Esophagus muscularis mucosa (tissue), 4 donors: Measurements from ENCODE around the gene IPP. TPM values are rescaled to one million over a fixed set of nuclear protein-coding genes. Genes with fewer than 3 reads are reported as not detected.
"Not testable (repeated sequence)": the region's sequence is repeated elsewhere in the genome, so short reads cannot be mapped to it uniquely, and the experiment has no call there.

Source experiments
- DNase-seq: peaks from one replicate; pipeline ENCODE4 v3.0.0-alpha.2; 2017; ENCODE audit errors: extremely low spot score
- H3K27ac ChIP-seq, 4 donors: fragments of 200-600 bp; sonication (generic); replicated peaks in 1 of 4; 1 replicate in 3 of 4; 2 replicates in 1 of 4; pipeline ENCODE4 v1.5.1; 2016 to 2019; ENCODE audit warnings: mild to moderate bottlenecking in 1 of 4
- H3K27me3 ChIP-seq, 4 donors: fragments of 200-600 bp; sonication (generic); one replicate each; pipeline versions ENCODE4 v1.5.1 to v1.6.0; 2016 to 2019
- H3K36me3 ChIP-seq, 4 donors: fragments of 200-600 bp; sonication (generic); one replicate each; pipeline ENCODE4 v1.5.1; 2016 to 2019
- H3K4me1 ChIP-seq, 4 donors: fragments of 200-600 bp; sonication (generic); one replicate each; pipeline ENCODE4 v1.5.1; 2016 to 2019
- H3K4me3 ChIP-seq, 4 donors: fragments of 200-600 bp; sonication (generic); 1 replicate in 2 of 4; 2 replicates in 2 of 4; pipeline ENCODE4 v1.5.1; 2016 to 2019; ENCODE audit warnings: mild to moderate bottlenecking in 4 of 4, moderate library complexity in 1 of 4
- H3K9me3 ChIP-seq, 4 donors: fragments of 200-600 bp; sonication (generic); 1 replicate in 3 of 4; 2 replicates in 1 of 4; pipeline ENCODE4 v1.5.1; 2016 to 2019
- EP300 ChIP-seq: sonication (generic); formaldehyde crosslinking; IDR thresholded peaks from one replicate; pipeline ENCODE4 v1.6.1; 2017; ENCODE audit warnings: antibody characterized with exemption
- POLR2A ChIP-seq: fragments of 450-650 bp; IDR thresholded peaks from one replicate; pipeline ENCODE4 v1.6.1; 2017; ENCODE audit warnings: antibody characterized with exemption, moderate library complexity, mild to moderate bottlenecking, low read depth
- POLR2AphosphoS5 ChIP-seq, 2 donors: sonication (generic); formaldehyde crosslinking; IDR thresholded peaks; one replicate each; pipeline ENCODE4 v1.6.1; 2017; ENCODE audit warnings: antibody characterized with exemption in 2 of 2
- WGBS: methylation state at CpG from one replicate; pipeline ENCODE4 v1.1.5; 2018; 5-methylcytosine and 5-hydroxymethylcytosine counted together
- intact Hi-C: fragments of 100-400 bp; cut with DNase I; formaldehyde crosslinking; loops from one replicate; pipeline ENCODE4 v1.15.1; 2023
- total RNA-seq, 4 donors: library from RNA; depleted of rRNA; stranded (reverse); fragments of >200 nt; gene quantifications; one replicate each; pipeline versions ENCODE4 v1.1.0 to v1.2.1, GENCODE V29; 2016
- TF ChIP-seq, protein P1 (sequence below), 3 experiments: fragments of 200-600 bp in 2 of 3; fragments of 450-650 bp in 1 of 3; sonication (generic) in 2 of 3; IDR thresholded peaks; one replicate each; pipeline ENCODE4 v1.5.1; 2017 to 2019; ENCODE audit warnings: antibody characterized with exemption in 3 of 3, mild to moderate bottlenecking in 2 of 3, moderate library complexity in 1 of 3

Gene IPP
- total RNA-seq, 4 donors from 2014 or later = 6.0 to 14.1 (median 10.7) TPM

DNA sequence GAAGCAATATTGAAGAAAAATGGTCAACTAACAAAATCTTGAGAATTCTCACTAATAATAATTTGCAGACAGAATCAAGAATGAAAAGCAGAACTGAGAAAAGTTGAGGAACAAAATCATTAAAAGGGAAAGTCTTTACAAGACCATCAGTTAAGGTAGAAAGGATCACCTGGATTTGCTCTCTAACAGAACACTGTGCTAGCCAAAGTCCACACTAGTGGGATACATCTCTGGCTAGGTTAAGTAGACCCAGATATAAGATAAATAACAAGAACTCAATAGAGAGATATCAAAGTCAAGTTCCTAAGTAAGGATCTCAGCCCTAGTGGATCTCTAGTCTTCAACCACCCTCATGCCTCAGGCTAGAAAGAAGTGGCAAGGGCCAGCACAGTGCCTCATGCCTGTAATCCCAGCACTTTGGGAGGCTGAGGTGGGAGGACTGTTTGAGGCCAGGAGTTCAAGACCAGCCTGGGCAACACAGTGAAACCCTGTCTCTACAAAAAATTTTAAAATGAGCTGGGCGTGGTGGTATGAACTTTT, 19.6 kb downstream of the IPP start:
- no peaks in the 10 kb centered on the region for H3K4me1 ChIP-seq
- TF ChIP-seq POLR2A = no peak
- no peak for TF ChIP-seq EP300
- TF ChIP-seq, protein P1, sequence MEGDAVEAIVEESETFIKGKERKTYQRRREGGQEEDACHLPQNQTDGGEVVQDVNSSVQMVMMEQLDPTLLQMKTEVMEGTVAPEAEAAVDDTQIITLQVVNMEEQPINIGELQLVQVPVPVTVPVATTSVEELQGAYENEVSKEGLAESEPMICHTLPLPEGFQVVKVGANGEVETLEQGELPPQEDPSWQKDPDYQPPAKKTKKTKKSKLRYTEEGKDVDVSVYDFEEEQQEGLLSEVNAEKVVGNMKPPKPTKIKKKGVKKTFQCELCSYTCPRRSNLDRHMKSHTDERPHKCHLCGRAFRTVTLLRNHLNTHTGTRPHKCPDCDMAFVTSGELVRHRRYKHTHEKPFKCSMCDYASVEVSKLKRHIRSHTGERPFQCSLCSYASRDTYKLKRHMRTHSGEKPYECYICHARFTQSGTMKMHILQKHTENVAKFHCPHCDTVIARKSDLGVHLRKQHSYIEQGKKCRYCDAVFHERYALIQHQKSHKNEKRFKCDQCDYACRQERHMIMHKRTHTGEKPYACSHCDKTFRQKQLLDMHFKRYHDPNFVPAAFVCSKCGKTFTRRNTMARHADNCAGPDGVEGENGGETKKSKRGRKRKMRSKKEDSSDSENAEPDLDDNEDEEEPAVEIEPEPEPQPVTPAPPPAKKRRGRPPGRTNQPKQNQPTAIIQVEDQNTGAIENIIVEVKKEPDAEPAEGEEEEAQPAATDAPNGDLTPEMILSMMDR (IDR thresholded peaks at IDR 0.05) = no peak
- no peak for TF ChIP-seq POLR2AphosphoS5 (IDR thresholded peaks at IDR 0.05)
- 93% methylated on average over 1 of the region's 1 CpG for WGBS
- DNase-seq = no peak
- intact Hi-C loops = no loop called here
- H3K36me3 ChIP-seq = peaks cover 6 to 37% (median 25%) of the 10 kb centered on the region in 4 donors
- no peak overlapping the region for H3K4me3 ChIP-seq
- H3K9me3 ChIP-seq = no peaks in the 10 kb centered on the region
- no peaks in the 10 kb centered on the region for H3K27me3 ChIP-seq
- no peak overlapping the region for H3K27ac ChIP-seq

DNA sequence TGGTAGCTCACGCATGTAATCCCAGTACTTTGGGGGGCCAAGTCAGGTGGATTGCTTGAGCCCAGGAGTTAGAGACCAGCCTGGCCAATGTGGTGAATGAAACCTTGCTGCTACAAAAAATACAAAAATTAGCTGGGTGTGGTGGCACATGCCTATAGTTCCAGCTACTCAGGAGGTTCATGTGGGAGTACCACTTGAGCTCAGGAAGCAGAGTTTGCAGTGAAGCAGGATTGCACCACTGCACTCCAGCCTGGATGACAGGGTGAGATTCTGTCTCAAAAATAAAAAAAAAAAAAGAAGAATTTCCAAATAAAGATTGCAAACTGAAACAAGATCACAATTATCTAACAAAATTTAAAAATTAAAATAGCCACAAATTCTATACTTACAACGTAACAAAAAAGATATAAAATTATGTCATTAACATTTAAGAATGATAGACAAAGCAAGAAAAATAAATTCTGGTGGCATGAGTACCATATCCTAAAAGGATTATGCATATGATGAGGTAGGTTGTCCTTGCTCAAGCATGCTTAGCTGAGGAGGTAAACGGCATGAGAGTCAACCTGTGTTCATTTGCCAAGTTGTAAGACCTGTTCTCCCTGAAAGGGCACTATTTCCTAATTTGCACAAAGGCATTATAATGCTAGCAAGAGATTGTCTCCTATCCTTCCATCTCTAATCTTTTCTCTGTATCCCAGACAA, 20.2 kb downstream of the IPP start:
- 82% methylated on average over 3 of the region's 3 CpGs for WGBS
- Histone ChIP-seq H3K27me3 (no peaks in the 10 kb centered on the region), H3K4me1 (no peaks in the 10 kb centered on the region), H3K27ac (no peak overlapping the region), H3K9me3 (no peaks in the 10 kb centered on the region), H3K36me3 (peaks cover 6 to 37% (median 25%) of the 10 kb centered on the region in 4 donors), H3K4me3 (no peak overlapping the region)
- DNase-seq = no peak
- intact Hi-C loops = no loop called here
- TF ChIP-seq POLR2A (no peak), EP300 (no peak), POLR2AphosphoS5 (IDR thresholded peaks at IDR 0.05) (no peak)
- TF ChIP-seq, protein P1 (IDR thresholded peaks at IDR 0.05) = no peak

DNA sequence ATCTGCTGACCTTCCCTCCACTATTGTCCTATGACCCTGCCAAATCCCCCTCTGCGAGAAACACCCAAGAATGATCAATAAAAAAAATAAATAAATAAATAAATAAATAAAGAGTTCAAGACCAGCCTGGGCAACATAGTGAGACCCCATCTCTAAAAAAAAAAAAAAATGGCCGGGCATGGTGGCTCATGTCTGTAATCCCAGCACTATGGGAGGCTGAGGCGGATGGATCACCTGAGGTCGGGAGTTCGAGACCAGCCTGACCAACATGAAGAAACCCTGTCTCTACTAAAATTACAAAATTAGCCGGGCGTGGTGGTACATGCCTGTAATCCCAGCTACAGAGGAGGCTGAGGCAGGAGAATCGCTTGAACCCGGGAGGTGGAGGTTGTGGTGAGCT, 24.4 kb downstream of the IPP start:
- DNase-seq, H3K27ac ChIP-seq, intact Hi-C loops, H3K9me3 ChIP-seq, H3K4me1 ChIP-seq, H3K4me3 ChIP-seq, H3K27me3 ChIP-seq: not testable (repeated sequence)
- peaks cover 6 to 49% (median 25%) of the 10 kb centered on the region in 4 donors for H3K36me3 ChIP-seq
- 98% methylated on average over 9 of the region's 9 CpGs for WGBS

DNA sequence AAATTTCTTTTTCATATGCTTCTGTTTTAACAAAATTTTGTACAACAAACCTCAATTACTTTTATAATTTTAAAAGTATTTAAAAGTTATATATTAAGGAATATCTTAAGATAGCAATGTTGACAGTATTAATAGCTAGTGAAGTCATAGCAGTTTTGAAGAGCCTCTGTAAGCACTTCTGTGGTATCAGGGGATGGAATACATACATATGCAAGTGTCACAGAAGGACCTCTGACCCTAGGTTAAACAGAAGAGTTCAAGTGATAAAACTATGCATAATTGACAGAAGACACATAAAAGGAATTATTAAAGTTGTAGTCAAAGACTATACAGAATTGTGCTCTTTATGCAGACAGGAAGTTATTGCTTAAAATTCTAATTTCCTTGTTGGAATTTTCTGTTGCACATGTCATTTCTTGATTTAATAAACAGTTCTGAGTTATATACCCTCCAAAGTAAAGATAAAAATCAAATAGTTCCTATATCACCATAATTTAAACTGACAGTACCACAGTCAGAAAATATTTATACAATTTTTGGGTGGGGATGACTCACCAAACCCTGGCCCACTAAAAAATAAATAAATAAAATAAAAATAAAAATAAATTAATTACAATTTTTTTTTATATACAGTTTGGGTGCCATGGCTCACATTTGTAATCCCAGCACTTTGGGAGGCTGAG, 27.1 kb downstream of the IPP start:
- Histone ChIP-seq H3K36me3 (peaks cover 6 to 42% (median 16%) of the 10 kb centered on the region in 4 donors), H3K9me3 (no peaks in the 10 kb centered on the region), H3K27ac (no peak overlapping the region), H3K27me3 (no peaks in the 10 kb centered on the region), H3K4me3 (no peak overlapping the region), H3K4me1 (no peaks in the 10 kb centered on the region)
- TF ChIP-seq EP300 = no peak
- TF ChIP-seq, protein P1 (IDR thresholded peaks at IDR 0.05) = no peak
- no peak for TF ChIP-seq POLR2AphosphoS5 (IDR thresholded peaks at IDR 0.05)
- no peak for TF ChIP-seq POLR2A
- DNase-seq = no peak
- intact Hi-C loops = no loop called here

DNA sequence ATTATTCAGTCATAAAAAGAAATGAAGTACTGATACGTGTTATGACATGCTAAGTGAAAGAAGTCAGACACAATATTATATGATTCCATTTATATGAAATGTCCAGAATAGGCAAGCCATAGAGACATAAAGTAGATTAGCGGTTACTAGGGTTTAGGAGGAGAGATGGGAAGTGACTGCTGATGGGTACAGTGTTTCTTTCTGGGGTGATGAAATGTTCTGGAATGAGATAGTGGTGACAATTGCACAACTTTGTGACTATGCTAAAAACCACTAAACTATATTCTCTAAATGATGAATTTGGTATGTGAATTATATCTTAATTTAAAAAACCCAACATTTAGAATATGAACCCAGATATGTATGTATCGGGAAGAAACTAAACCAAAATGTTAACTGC, 27.6 kb downstream of the IPP start:
- Histone ChIP-seq H3K36me3 (peaks cover 6 to 43% (median 15%) of the 10 kb centered on the region in 4 donors), H3K9me3 (no peaks in the 10 kb centered on the region), H3K27me3 (no peaks in the 10 kb centered on the region), H3K4me3 (no peak overlapping the region), H3K4me1 (no peaks in the 10 kb centered on the region), H3K27ac (no peak overlapping the region)
- DNase-seq = no peak
- WGBS = 88% methylated on average over 3 of the region's 3 CpGs
- no peak for TF ChIP-seq EP300
- TF ChIP-seq POLR2AphosphoS5 (IDR thresholded peaks at IDR 0.05) = no peak
- TF ChIP-seq, protein P1 (IDR thresholded peaks at IDR 0.05) = no peak
- TF ChIP-seq POLR2A = no peak
- intact Hi-C loops = no loop called here
